ENCODE results near the gene ADAM33. TPM values are rescaled to one million over a fixed set of nuclear protein-coding genes. Genes with fewer than 3 reads are reported as not detected.

The ADAM33 gene
- total RNA-seq, 1 experiment from 2014 or later, result not detected

GRCh38 chr20:3648951-3649350, 32.9 kb downstream of the ADAM33 start:
- no peaks in the 10 kb centered on the region for H3K36me3 ChIP-seq (ENCODE audit: insufficient read depth, low read length, poor library complexity, severe bottlenecking)
- intact Hi-C loops (cut with micrococcal nuclease; ENCODE audit: unreplicated experiment), result no loop called here
- H3K27me3 ChIP-seq (replicated peaks; ENCODE audit: insufficient read depth, low read depth, low read length, poor library complexity), result no peaks in the 10 kb centered on the region
- ChIA-PET CTCF (no interaction called here), POLR2A (ENCODE audit: low non-redundant PET) (no interaction called here)
- H3K27ac ChIP-seq (ENCODE audit: low read depth, low read length, poor library complexity, severe bottlenecking), result no peak overlapping the region
- no peak for DNase-seq (ENCODE audit: low spot score)
- TF ChIP-seq CTCF (conservative IDR thresholded peaks at IDR 0.05; ENCODE audit: low read depth, low read length) (no peak), EZH2 (IDR thresholded peaks at IDR 0.05; ENCODE audit: borderline replicate concordance, low read depth, low read length, poor library complexity, severe bottlenecking) (no peak)
- H3K9me3 ChIP-seq (ENCODE audit: low read depth, low read length, poor library complexity, severe bottlenecking), result no peaks in the 10 kb centered on the region
- H3K4me1 ChIP-seq (ENCODE audit: insufficient read depth, low read length, poor library complexity, severe bottlenecking), result no peaks in the 10 kb centered on the region
- BruUV-seq (replicated peaks), result no TSS peak
- H3K4me3 ChIP-seq (ENCODE audit: low read depth, low read length, poor library complexity, severe bottlenecking), result no peak overlapping the region

GRCh38 chr20:3647473-3647872, 34.3 kb downstream of the ADAM33 start:
- Histone ChIP-seq H3K4me3 (ENCODE audit: low read depth, low read length, poor library complexity, severe bottlenecking) (no peak overlapping the region), H3K27ac (ENCODE audit: low read depth, low read length, poor library complexity, severe bottlenecking) (no peak overlapping the region), H3K4me1 (ENCODE audit: insufficient read depth, low read length, poor library complexity, severe bottlenecking) (no peaks in the 10 kb centered on the region), H3K36me3 (ENCODE audit: insufficient read depth, low read length, poor library complexity, severe bottlenecking) (no peaks in the 10 kb centered on the region), H3K27me3 (replicated peaks; ENCODE audit: insufficient read depth, low read depth, low read length, poor library complexity) (no peaks in the 10 kb centered on the region), H3K9me3 (ENCODE audit: low read depth, low read length, poor library complexity, severe bottlenecking) (no peaks in the 10 kb centered on the region)
- ChIA-PET CTCF (no interaction called here), POLR2A (ENCODE audit: low non-redundant PET) (no interaction called here)
- intact Hi-C loops (cut with micrococcal nuclease; ENCODE audit: unreplicated experiment), result no loop called here
- no TSS peak for BruUV-seq (replicated peaks)
- DNase-seq (ENCODE audit: low spot score), result no peak
- TF ChIP-seq EZH2 (IDR thresholded peaks at IDR 0.05; ENCODE audit: borderline replicate concordance, low read depth, low read length, poor library complexity, severe bottlenecking) (no peak), CTCF (conservative IDR thresholded peaks at IDR 0.05; ENCODE audit: low read depth, low read length) (no peak)

- no peaks in the 10 kb centered on the region for H3K36me3 ChIP-seq (ENCODE audit: insufficient read depth, low read length, poor library complexity, severe bottlenecking)
- TF ChIP-seq CTCF (conservative IDR thresholded peaks at IDR 0.05; ENCODE audit: low read depth, low read length) (no peak), EZH2 (IDR thresholded peaks at IDR 0.05; ENCODE audit: borderline replicate concordance, low read depth, low read length, poor library complexity, severe bottlenecking) (no peak)
- H3K4me1 ChIP-seq (ENCODE audit: insufficient read depth, low read length, poor library complexity, severe bottlenecking), result no peaks in the 10 kb centered on the region
- no peak overlapping the region for H3K4me3 ChIP-seq (ENCODE audit: low read depth, low read length, poor library complexity, severe bottlenecking)
- no peaks in the 10 kb centered on the region for H3K27me3 ChIP-seq (replicated peaks; ENCODE audit: insufficient read depth, low read depth, low read length, poor library complexity)
- DNase-seq (ENCODE audit: low spot score), result no peak
- H3K27ac ChIP-seq (ENCODE audit: low read depth, low read length, poor library complexity, severe bottlenecking), result no peak overlapping the region
- intact Hi-C loops (cut with micrococcal nuclease; ENCODE audit: unreplicated experiment), result no loop called here
- CTCF ChIA-PET, result no interaction called here
- POLR2A ChIA-PET (ENCODE audit: low non-redundant PET), result no interaction called here
- H3K9me3 ChIP-seq (ENCODE audit: low read depth, low read length, poor library complexity, severe bottlenecking), result no peaks in the 10 kb centered on the region
- BruUV-seq (replicated peaks), result no TSS peak
Measured at GRCh38 chr20:3646651-3647050, 35.2 kb downstream of the ADAM33 start.

Measured in A673 (cell line).